Measurements from ENCODE around the gene IFT81.
A peak's percentile ranks its signal among the peaks of the same experiment; 100 is the strongest.
"Not testable (repeated sequence)": the region's sequence is repeated elsewhere in the genome, so short reads cannot be mapped to it uniquely, and the experiment has no call there.

Gene IFT81

DNA sequence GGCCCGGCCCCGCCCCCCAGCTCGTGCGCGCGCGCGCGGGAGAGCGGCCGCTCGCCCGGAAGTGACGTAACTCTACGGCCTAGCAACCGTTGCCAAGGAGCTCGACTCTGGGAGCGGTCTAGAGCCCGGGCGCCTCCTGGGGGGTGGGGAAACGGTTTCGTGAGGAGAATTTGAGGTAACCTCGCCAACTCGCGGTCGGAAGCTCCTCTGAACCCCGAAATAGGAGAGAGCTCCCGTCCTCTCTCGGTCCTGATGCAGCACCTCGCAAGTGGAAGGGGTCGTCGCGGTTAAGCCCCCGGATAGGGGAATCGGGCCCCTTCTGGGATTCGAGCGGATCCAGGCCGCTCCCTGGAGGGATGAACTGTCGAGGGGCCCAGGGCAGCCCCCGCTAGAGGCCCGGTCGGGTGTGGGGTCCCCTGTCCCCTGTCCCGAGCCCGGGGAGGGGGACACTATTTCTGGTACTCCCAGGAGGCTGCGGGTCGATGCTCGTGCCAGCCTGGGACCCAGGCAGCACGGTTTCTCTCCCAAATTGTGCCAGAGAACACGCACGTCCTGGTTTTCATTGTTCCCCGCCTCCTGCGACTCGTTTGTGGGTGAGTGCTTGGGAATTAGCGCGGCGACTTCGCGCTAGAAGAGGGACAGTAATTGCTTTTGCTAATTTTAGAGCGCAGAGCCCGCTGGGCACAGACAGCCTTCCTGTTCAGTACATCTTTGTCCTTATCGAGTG, at the start of gene IFT81:
Gene IFT81 (plus strand): TSS at position 89 of the 727 bp plus-strand sequence. CDS start 3,024 bp downstream, outside the sequence.
- DNase-seq (ENCODE audit: low read depth) = no peak

DNA sequence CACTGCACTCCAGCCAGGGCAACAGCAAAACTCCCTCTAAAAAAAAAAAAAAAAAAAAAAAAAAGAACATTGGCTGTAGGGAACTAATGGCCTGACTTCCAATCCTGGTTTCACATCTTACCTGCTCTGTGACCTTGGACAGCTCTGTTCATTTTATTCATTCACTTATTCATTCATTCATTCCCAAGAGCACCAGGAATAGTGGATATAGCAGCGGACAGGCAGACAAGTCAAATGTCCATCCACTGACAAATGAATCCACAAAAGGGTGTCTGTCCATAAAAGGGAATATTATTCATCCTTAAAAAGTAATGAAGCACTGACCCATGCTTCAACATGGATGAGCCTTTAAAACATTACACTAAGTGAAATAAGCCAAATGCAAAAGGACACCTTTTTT, 48.3 kb upstream of the IFT81 start:
- DNase-seq (ENCODE audit: low read depth) = no peak

- no peak for DNase-seq (ENCODE audit: low read depth)
Measured at GRCh38 chr12:110077800-110078199, 46.4 kb upstream of the IFT81 start.

DNA sequence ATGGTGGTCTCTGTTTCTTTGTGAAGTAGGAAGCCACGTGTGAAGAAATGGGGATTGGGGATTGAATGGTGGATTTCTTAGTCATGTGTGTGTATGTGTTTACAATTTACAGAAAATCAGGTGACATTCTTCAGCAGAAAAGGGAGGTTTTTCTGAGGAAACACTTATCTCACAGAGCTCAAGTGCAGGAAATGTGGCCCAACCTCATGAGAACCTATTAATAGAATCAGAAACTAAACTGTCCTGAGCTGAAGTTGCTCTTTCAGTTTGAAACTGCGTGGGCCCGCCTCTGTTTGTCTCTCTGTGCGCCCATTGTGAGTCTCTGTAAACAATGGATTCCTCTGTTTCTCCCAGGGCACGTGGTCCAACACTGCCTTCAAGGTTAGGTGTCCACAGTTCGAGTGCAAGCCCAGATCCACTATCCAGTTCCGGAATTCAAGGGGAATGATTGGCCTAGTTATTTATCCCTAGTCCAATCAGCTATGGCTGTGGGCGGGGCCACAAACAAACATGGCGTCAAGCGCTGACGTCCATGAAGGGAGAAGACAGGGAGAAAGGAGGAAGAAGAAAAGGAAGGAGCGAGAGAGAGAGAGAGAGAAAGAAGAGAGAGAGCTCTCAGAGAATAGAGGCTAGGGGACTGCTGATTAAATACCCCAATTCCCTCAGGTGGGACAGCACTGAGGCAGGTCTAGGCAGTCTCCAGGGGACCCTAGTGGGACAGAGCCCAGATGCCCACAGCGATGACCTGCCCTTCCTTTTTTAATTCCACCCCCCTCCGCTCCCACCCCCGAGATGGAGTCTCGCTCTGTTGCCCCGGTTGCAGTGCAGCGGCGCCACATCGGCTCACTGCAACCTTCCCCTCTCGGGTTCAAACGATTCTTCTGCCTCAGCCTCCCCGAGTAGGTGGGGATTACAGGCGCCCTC, 44.4 kb upstream of the IFT81 start:
- DNase-seq (ENCODE audit: low read depth) = no peak

- DNase-seq (ENCODE audit: low read depth) = no peak
Measured at GRCh38 chr12:110080410-110080809, 43.7 kb upstream of the IFT81 start.

DNA sequence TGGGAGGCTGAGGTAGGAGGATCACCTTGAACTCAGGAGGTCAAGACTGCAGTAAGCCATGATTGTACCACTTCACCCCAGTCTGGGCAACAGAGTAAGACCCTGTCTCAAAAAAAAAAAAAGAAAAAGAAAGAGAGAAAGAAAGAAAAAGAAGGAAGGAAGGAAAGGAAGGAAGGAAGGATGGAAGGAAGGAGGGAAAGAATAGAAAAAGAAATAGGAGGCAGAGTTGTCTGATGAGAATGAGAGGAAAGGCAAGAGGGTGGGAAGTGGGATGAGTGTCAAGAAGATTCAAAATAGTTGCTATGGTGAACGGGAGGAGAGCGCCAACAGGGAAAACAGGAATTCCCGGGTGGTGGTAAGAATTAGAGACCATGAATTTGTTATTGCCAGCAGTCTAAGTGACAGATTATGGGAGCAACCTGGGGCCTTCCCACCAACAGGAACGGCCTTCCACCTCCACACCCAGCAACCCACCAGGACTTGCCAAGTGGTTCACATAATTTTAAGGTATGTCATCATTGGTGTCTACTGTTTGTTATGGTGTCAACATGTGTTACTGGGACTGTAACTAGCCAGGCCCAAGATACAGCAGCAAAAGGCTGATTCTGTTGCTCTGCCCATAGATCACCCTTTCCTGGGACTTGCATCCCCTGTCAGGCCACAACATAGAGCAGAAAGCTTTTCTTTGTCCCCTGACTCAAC, 39.7 kb upstream of the IFT81 start:
- DNase-seq (ENCODE audit: low read depth) = no peak

DNA sequence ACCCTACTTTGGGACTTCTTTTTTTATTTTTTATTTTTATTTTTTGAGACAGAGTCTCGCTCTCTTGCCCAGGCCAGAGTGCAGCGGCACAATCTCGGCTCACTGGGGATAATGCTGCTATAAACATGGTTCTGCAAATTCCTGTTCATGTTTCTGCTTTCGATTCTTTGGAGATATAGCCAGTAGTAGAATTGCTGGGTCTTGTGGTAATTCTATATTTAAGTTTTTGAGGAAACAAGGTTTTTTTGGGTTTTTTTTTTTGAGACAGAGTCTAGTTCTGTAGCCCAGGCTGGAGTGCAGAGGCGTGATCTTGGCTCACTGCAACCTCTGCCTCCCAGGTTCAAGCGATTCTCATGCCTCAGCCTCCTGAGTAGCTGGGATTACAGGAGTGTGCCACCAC, 35.9 kb upstream of the IFT81 start:
- DNase-seq (ENCODE audit: low read depth) = not testable (repeated sequence)

GRCh38 chr12:110088936-110089335, 35.2 kb upstream of the IFT81 start:
- DNase-seq (ENCODE audit: low read depth) = no peak

- no peak for DNase-seq (ENCODE audit: low read depth)
Measured at GRCh38 chr12:110090266-110091135, 33.7 kb upstream of the IFT81 start.

DNA sequence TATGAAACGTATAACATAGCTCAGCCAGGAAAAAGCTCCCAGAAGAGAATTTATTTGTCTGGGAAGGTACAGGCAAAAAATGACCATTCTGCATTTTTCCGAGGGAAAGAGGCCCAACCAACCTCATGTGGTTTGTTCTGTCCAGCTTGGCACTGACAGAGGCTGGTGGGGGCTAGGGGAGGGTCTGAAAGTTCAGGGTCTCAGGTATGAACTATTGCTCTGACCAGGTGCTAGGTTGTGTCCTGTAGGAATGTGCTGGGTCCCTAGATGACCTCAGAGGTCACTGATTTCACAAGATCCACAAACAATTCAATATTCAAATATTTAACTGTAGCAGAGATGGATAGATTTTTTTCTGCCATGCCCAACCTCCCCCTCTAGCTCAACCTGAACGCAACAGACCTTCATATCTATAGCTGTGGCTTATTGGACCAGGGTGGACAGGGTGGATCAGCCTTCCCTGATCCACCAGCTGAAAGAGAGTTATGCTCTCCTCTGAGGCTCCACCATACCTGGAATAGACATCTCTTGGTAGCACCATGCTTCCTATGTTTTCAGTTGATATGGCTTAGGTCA, 32.9 kb upstream of the IFT81 start:
- no peak for DNase-seq (ENCODE audit: low read depth)

GRCh38 chr12:110093631-110094311, 30.4 kb upstream of the IFT81 start:
- DNase-seq (ENCODE audit: low read depth) = no peak

DNA sequence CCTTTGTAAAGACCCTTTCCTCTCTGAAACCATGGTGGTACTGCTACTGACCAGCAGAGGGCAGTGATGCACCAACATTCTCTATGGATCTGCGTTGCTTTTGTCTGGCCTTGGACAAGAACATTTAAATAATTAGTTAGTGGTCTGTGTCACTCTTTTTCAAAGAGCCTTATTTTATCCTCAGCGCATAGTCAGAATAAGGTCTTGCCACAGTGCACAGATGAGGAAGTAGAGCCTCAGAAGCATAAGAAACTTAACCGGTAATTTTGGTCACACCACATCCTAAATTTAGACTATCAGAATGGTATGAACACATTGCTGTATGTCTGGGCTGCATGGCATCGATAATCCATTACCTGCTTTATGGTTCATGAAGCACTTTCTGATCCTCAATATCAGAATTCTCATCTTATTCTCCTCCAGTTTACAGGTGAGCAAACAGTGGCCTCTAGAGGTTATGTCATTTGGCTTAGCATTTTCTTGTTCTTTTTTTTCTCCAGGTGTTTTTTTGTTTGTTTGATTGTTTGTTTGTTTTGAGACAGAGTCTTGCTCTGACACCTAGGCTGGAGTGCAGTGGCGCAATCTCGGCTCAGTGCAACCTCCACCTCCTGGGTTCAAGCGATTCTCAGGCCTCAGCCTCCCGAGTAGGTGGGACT, 23.7 kb upstream of the IFT81 start:
- DNase-seq (ENCODE audit: low read depth) = no peak

GRCh38 chr12:110102255-110102654, 21.9 kb upstream of the IFT81 start:
- DNase-seq (ENCODE audit: low read depth) = no peak

DNA sequence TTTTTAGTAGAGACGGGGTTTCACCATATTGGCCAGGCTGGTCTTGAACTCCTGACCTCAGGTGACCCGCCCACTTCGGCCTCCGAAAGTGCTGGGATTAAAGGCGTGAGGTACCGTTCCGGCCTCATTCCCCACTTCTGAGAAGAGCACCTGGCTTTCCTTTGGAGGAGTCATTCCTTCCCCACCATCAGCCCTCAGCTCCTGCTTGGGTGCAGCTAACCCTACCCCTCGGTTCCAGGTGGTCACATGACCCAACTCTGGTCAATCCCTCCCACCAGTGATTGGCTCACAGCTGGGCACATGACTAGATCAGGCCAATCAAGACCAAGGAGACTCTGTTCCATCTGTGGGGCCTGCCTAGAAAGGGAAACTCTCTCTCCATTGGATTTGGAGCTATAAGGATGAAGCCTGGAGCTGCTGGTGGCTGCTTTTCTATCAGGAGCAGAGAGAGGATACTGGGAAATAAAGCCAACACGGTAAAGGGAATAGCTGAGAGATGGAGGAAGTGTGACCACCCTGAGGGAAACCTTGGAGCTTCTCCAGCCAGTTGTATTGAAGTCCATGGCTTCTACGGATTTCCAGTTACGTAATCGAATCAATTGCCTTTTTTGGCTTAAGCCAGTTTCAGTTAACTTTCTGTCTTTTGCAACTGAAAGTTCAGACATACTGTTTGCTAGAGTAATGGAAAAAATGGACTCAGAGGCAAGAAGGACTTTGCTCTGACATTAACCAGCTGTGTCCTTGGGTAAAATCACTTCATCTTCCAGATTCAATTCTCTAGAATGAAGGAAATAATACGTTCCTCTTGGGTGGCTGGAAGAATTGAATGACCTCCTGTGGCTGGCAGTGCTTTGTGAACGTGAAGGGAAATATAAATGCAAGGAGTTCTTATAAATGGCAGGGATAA, 19.7 kb upstream of the IFT81 start:
- DNase-seq (ENCODE audit: low read depth) = no peak

DNA sequence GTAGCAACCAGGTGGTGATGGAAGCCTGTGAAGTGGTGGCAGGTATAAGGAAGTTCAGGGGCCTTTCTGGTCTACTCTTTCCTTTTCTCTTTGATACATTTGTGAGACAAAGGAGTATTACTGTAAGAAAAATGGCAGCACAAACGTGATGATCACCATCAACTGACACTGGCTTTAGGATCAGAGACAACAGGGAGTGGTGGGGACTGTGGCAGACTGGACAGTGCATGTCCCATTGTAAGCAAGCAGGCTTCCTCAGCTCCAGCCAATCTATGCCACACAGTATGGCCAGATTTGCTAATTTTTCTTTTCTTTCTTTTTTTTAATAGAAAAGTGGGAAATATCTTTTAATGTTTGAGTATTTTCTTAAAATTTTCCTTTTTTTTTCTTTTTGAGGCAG, 19.0 kb upstream of the IFT81 start:
- no peak for DNase-seq (ENCODE audit: low read depth)

DNA sequence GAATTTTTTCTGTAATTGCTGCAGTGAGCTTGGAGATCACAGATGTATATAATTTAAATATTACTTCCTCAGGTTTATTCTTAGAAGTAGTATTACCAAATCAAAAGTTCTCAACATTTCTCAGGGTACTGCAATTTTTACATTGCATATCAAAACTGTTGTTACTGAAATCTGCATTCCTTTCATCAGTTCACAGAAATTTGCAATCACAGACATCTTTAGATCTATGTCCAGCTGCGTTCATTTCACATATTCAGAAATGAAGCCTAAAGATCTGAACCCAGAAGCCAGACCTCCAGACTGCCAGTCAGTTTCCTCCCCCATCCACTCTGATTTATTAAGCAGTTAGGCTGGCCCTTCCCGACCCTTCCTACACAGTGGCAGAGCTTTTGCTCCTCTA, 18.2 kb upstream of the IFT81 start:
- DNase-seq (ENCODE audit: low read depth) = no peak

- DNase-seq (ENCODE audit: low read depth) = peak; percentile 81
Measured at GRCh38 chr12:110107369-110108281, 16.5 kb upstream of the IFT81 start.

Data from GM04503 (cell line).